ENCODE measurements around the gene DOK4. TPM values are rescaled to one million over a fixed set of nuclear protein-coding genes. Genes with fewer than 3 reads are reported as not detected.

DOK4 gene
- total RNA-seq, 1 experiment from 2014 or later: 19.3 TPM

Other genes with a start within 250 kb of the DOK4 start
- gene ARL2BP, start 241.2 kb downstream of the DOK4 start, total RNA-seq (2014; rRNA removed; shearing (Covaris generic); ENCODE audit: low replicate concordance): 352 and 467 TPM in 2 replicates
- gene PLLP, start 201.8 kb downstream of the DOK4 start, total RNA-seq (2014; rRNA removed; shearing (Covaris generic); ENCODE audit: low replicate concordance): not detected in 2 replicates
- gene CCL22, start 127.7 kb downstream of the DOK4 start, total RNA-seq (2014; rRNA removed; shearing (Covaris generic); ENCODE audit: low replicate concordance): not detected in 2 replicates
- gene CX3CL1, start 114.0 kb downstream of the DOK4 start, total RNA-seq (2014; rRNA removed; shearing (Covaris generic); ENCODE audit: low replicate concordance): not detected in 2 replicates
- gene CCL17, start 81.7 kb downstream of the DOK4 start, total RNA-seq (2014; rRNA removed; shearing (Covaris generic); ENCODE audit: low replicate concordance): not detected in 2 replicates
- 177 and 277 TPM in 2 replicates for gene CIAPIN1, start 39.1 kb downstream of the DOK4 start, total RNA-seq (2014; rRNA removed; shearing (Covaris generic); ENCODE audit: low replicate concordance)
- 133 and 193 TPM in 2 replicates for gene COQ9, start 39.0 kb downstream of the DOK4 start, total RNA-seq (2014; rRNA removed; shearing (Covaris generic); ENCODE audit: low replicate concordance)
- gene POLR2C, start 23.8 kb downstream of the DOK4 start, total RNA-seq (2014; rRNA removed; shearing (Covaris generic); ENCODE audit: low replicate concordance): 482 TPM in 2 replicates
- gene CCDC102A, start 50.1 kb upstream of the DOK4 start, total RNA-seq (2014; rRNA removed; shearing (Covaris generic); ENCODE audit: low replicate concordance): 33.1 and 34.6 TPM in 2 replicates
- not detected in 2 replicates for gene ADGRG5, start 56.1 kb upstream of the DOK4 start, total RNA-seq (2014; rRNA removed; shearing (Covaris generic); ENCODE audit: low replicate concordance)
- gene ADGRG1, start 142.1 kb upstream of the DOK4 start, total RNA-seq (2014; rRNA removed; shearing (Covaris generic); ENCODE audit: low replicate concordance): 1.4 and 1.6 TPM in 2 replicates
- not detected in 2 replicates for gene ADGRG3, start 181.8 kb upstream of the DOK4 start, total RNA-seq (2014; rRNA removed; shearing (Covaris generic); ENCODE audit: low replicate concordance)
- gene DRC7, start 208.3 kb upstream of the DOK4 start, total RNA-seq (2014; rRNA removed; shearing (Covaris generic); ENCODE audit: low replicate concordance): not detected in 2 replicates
- gene KATNB1, start 249.3 kb upstream of the DOK4 start, total RNA-seq (2014; rRNA removed; shearing (Covaris generic); ENCODE audit: low replicate concordance): 22.6 and 62.7 TPM in 2 replicates

Measured in MG63 (cell line).